H54 (cell line): ENCODE results near the gene CRYBB3.
"Not testable (repeated sequence)": the region's sequence is repeated elsewhere in the genome, so short reads cannot be mapped to it uniquely, and the experiment has no call there.

Experiments used
- DNase-seq: peaks from one replicate; pipeline ENCODE4 v3.0.0; 2011; ENCODE audit warnings: low spot score, mixed read lengths; ENCODE audit not compliant: insufficient read length
- FAIRE-seq: peaks from 3 replicates; lab custom pipeline; 2011; peaks lifted over from hg19 to GRCh38; lab: Jason Lieb, UNC
- POLR2A ChIP-seq: IDR thresholded peaks from 2 replicates; pipeline ENCODE4 v1.6.1; 2011; ENCODE audit warnings: low read depth, mild to moderate bottlenecking, low read length

The CRYBB3 gene

DNA sequence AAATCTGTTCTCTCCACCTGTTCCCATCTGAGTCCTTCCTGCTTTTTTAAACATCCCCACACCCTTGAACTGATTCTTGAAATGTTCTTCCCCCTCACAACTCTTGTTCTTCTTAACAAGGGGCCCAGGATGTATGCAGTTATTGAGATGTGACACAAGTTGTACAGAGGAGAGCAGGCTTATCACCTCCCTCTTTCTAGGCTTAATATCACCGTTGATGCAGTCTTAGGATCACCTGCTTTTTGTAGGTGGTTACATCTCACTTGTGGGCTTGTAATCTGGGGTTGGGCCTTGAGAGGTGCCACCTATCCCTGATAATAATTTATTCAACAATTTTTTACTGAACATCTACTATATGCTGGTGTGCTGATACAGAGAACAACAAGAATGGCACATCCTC is 6.2 kb downstream of the CRYBB3 start:
- DNase-seq (no peak), FAIRE-seq (no peak)
- TF ChIP-seq POLR2A, result no peak

DNA sequence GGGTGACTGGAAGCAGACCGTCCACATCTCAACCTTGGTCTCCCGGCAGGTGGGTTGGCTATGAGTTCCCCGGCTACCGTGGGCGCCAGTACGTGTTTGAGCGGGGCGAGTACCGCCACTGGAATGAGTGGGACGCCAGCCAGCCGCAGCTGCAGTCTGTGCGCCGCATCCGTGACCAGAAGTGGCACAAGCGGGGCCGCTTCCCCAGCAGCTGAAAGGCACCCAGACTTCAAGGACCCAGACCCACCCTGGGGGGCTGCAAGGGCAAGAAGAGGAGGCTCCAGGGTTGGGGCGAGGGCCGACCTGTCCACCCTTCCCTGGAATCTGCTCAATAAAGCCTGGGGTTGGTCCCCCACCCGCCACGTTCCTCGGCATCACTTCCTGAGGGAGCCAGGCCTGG is 7.3 kb downstream of the CRYBB3 start:
- no peak for TF ChIP-seq POLR2A
- DNase-seq, result no peak
- FAIRE-seq, result no peak

DNA sequence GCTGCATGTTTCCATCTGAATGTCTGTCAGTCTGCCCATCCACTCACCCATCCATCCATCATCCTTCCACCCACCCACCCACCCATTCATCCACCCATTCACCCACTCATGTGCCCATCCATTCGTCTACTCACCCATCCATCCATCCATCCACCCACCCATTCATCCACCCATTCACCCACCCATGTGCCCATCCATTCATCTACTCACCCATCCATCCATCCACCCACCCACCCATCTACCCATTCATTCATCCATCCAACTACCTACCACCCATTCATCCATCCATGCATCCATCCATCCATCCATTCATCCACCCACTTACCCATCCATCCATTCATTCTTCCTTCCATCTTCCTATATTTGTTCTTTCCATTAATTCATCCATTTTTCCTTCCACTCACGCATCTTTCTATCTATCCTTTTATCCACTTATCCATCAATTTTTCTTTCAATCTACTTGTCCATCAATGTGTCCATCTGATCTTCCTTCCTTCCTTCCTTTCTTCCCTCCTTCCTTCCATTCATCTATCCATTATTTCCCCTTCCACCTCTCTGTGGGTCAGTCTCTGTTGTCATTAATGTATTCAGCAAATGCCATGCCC is 8.0 kb downstream of the CRYBB3 start:
- FAIRE-seq (no peak), DNase-seq (no peak)
- no peak for TF ChIP-seq POLR2A

DNA sequence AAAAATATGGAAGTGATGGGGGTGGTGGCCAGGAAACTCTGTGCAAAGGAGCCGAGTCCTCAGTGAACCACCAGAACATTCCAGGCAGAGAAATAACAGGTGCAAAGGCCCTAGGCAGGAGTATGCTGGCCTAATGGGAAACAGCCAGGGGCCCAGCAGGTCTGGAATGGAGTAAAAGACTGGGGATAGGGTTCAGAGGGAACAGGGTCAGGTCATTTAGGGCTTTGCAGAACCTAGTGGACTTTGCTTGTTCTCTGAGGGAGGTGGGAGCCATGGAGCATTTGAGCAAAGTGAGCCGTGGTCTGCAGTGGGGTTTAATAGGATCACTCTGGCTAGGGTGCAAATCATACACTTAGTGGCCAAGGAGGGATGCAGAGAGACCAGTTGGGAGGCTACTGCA is 8.7 kb downstream of the CRYBB3 start:
- FAIRE-seq (no peak), DNase-seq (no peak)
- TF ChIP-seq POLR2A, result no peak

DNA sequence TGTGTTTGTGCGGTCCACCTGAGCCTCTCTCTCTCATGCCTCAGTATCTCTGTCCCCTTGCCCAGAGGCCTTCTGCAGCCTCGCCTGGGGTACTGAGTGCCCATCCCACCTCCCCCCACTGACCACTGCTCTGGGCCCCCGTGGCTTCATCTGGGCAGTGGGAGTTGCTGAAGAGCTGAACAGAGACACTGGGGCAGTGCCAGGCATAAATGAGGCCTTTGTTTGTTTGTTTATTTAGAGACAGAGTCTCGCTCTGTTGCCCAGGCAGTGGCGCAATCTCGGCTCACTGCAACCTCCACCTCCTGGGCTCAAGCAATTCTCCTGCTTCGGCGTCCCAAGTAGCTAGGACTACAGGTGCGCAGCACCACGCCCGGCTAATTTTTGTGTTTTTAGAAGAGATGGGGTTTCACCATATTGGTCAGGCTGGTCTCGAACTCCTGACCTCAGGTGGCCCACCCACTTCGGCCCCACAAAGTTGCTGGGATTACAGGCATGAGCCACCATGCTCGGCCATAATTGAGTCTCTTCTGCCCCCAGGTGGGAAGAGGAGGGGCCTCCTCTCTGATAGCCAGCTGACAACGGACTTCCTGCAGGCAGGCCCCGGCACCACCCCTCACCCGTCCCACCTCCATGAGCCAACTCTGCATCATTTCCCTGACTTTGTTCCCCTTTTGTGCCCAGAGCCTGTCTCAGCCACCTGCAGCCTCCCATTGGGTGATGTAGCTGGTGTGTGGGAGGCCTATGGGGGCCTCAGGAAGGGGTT is 9.3 kb downstream of the CRYBB3 start:
- no peak for TF ChIP-seq POLR2A
- DNase-seq, result no peak
- FAIRE-seq, result no peak

DNA sequence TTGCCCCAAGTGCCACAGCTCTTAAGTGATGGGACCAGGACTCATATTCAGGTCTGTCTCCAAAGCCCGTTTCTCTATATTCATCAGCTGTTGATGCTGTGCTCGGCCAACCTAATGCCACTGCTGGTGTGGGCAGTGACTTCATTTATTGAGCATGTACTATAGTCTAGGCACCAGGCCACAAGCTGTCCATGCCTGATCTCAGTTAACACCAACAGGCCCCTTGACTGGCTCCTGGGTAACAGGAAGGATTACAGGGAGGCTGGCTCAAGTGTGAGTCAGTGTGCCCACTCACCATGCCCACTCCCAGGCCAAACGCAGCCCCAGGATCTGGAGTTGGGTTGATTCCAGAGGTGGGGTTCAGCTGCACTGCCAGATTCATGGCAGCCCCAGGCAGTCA is 11.1 kb downstream of the CRYBB3 start:
- FAIRE-seq, result no peak
- DNase-seq, result no peak
- TF ChIP-seq POLR2A, result no peak

DNA sequence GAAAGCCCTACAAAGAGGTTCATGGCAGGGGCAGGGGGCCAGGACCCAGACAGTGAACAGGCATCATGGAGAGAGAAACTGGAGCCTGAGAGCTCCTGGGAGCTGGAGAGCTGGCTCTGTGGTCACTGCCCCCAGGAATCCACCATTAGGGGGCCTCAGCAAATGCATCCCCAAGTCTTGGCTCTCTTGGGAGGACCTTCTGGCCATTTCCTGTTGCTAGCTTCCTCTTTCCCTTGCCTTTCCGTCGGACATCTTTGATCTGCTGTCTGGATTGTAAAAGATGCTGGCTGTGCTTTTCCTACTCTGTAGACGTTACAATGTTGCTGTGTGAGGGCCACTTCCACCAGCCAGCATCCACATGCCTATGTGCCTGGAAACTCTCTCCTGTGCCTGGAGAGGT is 12.7 kb downstream of the CRYBB3 start:
- DNase-seq (no peak), FAIRE-seq (no peak)
- TF ChIP-seq POLR2A, result no peak

DNA sequence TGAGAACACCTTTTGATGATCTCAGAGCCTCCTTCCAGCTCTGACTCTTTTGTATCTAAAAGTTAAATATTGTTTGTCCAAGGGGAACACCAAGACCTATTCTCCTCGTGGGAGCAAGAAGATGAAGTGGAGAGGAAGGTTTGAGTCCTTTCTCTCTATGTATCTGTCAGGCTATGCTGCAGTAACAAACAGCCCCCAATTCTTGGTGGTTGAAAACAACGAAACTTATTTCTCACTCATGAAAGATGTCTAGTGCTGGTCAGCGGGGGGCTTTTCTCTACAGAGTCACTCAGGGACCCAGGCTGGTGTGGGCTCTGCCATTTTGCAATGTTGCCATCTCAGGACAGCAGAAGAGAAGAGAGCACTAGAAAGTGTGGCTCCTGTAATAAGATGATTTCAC is 13.6 kb downstream of the CRYBB3 start:
- FAIRE-seq (no peak), DNase-seq (no peak)

DNA sequence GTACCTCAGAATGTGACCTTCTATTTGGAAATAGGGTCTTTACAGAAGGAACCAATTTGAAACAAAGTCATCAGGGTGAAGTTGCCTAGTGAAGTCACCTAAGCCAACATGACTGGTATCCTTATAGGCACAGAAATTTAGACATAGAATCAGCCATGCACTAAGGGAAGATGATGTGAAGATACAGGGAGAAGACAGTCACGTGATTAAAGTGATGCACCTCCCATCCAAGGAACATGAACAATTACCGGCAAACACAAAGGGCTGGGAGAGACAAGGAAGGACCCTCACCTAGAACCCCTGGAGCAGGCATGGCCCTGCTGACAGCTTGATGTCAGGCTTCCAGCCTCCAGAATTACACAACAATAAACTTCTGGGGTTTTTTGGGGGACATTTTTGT is 16.6 kb downstream of the CRYBB3 start:
- DNase-seq, result no peak
- FAIRE-seq, result no peak
- no peak for TF ChIP-seq POLR2A

More for the DNA sequence above, 13.6 kb downstream of the CRYBB3 start:
- TF ChIP-seq POLR2A, result no peak

DNA sequence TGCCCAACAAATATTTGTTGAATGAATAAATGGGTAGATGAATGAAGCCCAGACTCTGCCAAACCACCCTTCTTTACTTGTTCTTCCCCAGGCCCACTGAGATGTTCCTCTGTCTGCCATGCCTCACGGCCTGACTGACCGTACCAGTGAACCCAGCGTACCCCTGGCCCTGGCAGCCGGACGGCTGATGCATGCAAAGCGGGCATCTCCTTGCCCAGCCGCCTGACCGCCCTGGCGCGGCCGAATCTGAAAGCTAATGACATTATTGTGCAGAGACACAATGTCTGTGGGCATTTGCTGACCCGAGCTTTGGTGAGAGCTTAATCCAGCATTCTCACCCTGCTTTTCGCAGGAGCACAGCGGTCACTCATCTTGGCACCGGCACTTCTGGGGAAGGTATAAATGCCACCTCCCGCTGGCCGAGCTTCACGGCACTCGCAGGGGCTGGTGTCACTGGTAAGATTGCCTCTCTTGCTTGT is 19.6 kb downstream of the CRYBB3 start, which contains the start of gene CRYBB2:
Gene CRYBB2 (plus strand): TSS at position 429 of the 479 bp plus-strand sequence. CDS start 1,791 bp downstream, outside the sequence.
- no peak for TF ChIP-seq POLR2A
- FAIRE-seq (no peak), DNase-seq (no peak)

DNA sequence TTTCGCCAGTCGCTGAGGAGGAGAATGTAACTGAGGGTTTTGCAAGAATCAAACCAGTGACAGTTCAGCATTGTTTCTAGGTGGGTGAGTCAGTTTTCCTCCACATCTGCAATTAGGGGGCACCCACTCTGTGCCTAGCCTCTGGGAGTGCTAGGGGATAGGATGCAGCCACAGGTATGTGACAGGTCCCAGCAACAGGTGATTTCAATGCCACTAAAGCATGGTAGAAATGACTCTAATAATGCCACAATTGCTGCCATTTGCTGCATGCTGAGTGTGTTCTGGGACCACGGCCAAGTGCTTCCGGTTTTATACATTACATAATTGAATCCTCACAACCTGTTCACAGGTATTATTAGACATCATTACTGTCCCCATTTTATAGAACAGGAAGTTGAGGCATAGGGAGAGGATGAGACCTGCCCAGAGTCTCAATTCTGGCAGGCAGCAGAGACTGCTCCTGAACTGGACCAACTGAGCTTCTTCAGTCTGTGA is 20.3 kb downstream of the CRYBB3 start:
- no peak for TF ChIP-seq POLR2A
- no peak for FAIRE-seq
- no peak for DNase-seq

DNA sequence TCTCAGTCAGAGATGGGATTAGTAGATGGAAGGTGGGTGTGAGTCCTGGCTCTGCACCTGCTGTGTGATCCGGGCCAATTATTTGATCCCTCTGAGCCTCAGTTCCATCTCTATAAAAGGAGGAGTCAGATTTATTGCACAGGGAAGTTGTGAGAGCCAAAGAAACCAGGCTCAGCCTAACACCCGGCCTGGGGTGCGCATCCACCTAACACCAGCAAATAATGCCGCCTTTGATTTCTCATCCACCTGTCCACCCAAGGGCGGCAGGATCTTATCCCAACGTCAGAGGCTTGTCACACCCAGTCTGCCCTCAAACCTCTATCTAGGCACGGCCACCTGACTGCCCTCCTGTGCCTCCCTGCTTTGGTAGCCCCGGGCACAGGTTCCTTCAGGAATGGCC is 22.1 kb downstream of the CRYBB3 start:
- FAIRE-seq (no peak), DNase-seq (no peak)
- TF ChIP-seq POLR2A, result no peak

DNA sequence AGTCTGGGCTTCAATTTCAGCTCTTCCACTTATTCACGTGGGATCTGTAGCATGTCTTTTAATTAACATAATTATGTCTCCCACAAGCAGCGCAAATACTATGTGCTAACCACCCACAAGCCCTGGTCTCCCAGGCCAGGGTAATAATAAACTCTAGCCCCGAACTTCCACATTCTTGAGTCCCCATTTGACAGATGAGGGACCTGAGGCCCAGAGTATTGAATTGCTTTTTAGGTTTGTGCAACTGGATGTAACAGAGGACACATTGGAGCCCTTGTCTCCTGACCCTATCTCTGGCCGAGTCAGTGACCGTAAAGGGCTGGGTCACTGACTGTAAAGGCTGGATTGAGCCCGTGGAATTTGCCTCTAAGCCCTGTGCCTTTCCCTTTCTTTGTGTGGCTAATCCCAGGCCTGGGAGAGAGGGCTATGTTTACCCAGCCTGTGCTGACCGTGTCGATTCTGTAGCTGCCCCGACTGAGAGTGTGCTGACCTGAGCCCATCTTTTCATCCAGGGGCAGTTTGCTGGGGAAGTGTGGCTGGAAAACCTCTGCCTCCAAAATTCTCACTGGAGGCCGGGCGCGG is 23.7 kb downstream of the CRYBB3 start:
- DNase-seq (no peak), FAIRE-seq (no peak)
- TF ChIP-seq POLR2A, result no peak

DNA sequence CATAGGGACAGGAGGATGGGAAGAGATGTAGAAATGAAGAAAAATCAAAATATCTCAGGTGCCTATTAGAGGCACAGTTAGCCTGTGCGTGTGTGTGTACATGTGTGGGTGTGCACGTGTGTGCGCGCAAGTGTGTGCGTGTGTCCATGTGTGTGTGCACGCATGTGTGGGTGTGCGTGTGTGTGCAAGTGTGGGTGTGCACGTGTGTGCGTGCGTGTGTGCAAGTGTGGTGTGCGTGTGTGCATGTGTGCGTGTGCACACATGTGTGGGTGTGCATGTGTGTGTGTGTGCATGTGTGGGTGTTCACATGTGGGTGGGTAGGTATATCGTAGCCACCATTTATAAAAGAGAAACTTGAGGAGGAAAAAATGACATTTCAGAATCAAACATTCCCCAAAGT is 29.2 kb downstream of the CRYBB3 start:
- DNase-seq (no peak), FAIRE-seq (no peak)
- TF ChIP-seq POLR2A, result no peak

DNA sequence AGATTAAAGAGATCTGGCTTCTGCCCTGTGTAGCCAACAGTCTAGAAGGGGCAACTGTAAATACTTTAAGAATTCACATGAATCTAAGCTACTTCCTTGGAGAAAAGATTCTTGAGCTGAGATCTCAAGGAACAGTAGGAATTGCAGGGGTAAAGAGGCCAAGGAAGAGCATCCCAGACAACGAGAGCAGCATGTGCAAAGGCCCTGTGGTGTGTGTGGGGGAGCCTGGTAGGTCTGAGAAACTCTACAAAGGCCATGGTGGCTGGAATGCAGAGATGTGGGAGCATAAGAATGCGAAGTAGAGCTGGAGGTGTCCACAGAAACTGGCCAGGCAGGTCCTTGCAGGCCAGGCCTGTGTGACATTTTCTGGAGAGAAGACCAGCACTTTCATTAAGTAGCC is 31.1 kb downstream of the CRYBB3 start:
- not testable (repeated sequence) for FAIRE-seq

More for the DNA sequence above, 31.1 kb downstream of the CRYBB3 start:
- not testable (repeated sequence) for DNase-seq
